ENCODE measurements around the gene ANO1.
"Not testable (repeated sequence)": the region's sequence is repeated elsewhere in the genome, so short reads cannot be mapped to it uniquely, and the experiment has no call there.

Gene ANO1

DNA sequence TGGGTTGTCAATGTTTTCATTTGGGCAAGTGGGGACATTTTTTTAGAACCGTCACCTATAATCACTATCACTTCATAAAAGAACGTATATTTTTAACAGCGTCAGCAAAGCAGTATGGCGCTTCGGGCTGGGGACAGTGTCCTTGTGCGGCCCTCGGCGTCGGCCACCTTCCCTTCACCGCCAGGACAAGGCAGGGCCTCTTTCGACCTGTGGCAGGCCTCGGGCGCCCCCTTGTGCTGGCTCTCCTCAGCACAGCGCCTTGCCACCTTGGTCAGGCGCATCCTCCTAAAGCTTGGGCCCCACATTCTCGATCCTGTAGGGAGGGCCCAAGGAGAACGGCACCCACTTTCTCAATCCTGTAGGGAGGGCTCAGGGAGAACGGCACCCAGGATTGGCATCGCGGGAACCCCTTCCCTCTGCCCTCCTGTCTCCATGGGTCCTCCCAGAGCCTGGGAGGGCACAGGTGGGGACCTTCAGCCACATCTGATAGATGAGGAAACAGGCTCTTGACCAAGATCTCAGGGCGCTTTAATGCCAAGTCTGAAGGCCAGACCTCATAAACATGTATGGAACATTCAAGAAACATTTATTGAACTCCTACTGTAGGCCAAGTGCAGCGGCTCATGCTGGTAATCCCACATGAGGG is 113.5 kb downstream of the ANO1 start:
- no peak for DNase-seq (ENCODE audit: low read depth)

DNA sequence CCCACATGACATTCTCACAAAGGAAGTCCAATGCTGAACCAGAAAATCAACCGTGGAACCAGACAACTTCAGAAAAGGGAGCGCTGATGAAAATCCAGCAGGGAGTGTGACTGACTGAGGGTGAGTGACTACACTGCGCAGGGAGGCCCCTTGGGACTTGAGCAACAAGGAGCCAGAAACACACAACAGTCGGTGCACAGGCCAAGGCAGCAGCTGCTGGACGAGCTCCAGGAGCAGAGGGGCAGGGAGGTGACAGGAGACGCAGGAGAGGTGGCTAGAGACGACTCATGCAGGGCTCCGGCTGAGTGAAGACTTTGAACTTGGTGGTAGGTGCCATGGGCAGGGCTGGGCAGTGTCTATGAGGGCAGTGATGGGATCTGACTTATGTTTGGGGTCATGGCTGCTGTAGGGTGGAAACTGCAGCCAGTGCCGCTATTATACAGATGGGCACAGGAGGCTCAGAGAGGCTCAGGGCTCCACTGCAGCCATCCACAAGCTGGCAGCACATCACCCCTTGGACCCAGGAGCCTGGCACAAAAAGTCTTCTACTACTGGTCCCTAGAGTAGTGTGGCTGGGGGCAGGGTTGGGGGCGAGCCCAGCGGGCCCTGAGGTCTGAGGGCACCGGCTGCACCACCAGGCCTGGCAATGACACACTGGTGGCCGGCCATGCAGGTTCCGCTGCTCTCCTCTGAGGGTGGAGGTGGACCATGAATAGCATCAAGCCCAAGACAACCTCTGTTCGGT is 114.7 kb downstream of the ANO1 start:
- no peak for DNase-seq (ENCODE audit: low read depth)

DNA sequence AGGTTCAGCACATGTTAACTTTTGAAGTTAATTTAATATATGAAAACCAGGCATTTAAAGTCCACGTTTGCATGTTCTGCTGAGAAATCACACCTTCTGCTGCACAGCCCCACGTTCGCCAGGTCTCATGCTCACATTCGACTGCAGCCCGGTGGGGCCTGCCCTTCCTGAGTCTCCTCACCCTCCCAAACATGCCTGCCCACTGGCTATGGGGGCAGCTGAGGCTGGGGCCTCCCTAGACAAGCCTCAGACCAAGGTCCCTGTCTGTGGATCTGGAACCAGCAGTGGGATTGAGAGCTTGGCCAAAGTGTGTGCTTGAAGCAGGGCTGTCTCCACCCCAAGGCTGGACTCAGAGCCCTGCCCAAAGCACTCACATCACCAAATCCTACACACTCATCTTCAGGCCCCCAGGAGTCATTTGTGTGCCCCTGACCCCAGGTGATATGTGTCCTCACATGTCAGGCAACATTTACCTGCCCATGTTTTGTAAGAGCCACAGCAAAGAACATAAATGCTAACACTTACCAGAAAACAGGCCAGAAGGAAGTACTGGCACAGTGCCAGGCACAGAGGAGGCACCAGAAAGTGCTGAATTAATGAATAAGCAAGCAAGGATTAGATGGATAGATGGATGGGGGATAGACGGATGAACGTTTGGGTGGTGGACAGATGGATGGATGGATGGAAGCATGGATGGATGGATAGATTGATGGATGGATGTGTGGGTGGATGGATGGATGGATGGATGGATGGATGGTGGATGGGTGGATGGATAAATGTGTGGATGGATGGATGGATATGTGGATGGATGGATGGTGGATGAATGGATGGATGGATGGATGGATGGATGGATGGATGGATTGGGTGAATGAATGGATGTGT is 115.5 kb downstream of the ANO1 start:
- no peak for DNase-seq (ENCODE audit: low read depth)

DNA sequence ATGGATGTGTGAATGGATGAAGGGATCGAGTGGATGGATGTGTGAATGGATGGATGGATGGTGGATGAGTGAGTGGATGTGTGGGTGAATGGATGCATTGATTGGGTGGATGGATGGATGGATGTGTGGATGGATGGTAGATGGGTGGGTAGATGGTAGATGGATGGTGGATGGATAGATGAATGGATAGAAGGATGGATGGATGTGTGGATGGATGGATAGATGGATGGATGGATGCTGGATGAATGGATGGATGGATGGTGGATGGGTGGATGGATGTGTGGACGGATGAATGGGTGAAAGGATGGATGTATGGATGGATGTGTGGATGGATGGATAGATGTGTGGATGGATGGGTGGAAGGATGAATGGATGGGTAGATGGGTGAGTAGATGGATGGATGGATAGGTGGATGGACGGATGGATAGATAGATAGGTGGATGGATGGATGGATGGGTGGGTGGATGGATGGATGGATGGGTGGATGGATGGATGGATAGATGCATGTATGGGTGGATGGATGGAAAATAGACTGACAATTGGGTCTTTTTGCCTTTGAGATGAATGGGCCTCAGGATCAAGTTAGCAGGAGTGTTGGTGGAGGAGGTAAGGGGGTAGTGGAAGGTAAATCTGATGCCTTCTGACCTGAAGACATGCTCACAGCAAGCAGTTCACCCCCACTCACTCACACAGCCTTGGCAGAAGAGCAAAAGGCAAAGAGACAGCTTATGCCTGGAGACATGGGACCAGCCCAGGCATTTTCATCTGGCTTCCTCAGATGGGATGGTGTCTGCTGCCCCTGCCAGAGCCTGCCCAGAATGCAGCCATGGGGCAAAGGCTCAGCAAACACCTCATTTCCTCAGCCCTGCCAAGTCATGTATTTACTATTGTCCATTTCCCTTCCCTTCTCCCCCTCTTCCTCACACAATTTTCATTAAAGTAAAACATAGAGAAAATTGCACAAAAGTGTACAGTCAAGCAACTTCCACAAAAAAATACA is 117.0 kb downstream of the ANO1 start:
- no peak for DNase-seq (ENCODE audit: low read depth)

DNA sequence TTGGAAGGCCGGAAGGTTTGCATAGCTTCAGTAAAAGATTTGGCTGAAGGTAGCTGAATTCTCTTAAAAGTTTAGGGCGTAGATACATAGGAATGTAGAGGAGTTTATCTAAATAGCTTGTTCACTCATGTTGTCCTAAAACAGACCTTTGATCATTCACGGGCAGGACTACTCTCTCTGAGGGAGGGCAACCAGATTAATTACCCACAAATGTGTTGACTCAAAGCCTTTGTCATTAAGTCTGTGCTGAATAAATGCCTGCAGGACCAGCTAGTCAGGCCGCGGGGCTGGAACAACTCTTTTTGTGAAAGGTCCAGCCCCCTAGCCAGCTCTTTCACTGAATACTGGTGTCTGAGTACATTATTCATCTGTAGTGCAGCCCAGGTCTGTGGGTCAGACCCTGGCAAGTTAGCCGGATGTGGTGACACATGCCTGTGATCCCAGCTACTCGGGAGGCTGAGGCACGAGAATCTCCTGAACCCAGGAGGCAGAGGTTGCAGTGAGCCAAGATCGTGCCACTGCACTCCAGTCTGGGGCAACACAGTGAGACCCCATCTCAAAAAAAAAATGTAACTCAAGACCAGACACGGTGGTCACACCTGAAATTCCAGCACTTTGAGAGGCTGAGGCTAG is 122.2 kb downstream of the ANO1 start:
- DNase-seq (ENCODE audit: low read depth), result no peak

DNA sequence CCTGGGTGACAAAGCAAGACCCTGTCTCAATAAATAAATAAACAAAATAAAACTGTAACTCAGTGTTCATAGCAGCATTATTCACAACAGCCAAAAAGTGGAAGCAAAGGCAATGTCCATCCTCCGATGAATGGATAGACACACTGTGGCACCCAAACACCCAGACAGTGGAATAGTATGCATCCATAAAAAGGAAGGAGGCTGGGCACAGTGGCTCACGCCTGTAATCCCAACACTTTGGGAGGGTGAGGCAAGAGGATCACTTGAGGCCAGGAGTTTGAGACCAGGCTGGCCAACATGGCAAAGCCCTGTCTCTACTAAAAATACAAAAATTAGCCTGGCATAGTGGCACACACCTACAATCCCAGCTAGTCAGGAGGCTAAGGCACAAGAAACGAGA is 122.9 kb downstream of the ANO1 start:
- DNase-seq (ENCODE audit: low read depth), result not testable (repeated sequence)

DNA sequence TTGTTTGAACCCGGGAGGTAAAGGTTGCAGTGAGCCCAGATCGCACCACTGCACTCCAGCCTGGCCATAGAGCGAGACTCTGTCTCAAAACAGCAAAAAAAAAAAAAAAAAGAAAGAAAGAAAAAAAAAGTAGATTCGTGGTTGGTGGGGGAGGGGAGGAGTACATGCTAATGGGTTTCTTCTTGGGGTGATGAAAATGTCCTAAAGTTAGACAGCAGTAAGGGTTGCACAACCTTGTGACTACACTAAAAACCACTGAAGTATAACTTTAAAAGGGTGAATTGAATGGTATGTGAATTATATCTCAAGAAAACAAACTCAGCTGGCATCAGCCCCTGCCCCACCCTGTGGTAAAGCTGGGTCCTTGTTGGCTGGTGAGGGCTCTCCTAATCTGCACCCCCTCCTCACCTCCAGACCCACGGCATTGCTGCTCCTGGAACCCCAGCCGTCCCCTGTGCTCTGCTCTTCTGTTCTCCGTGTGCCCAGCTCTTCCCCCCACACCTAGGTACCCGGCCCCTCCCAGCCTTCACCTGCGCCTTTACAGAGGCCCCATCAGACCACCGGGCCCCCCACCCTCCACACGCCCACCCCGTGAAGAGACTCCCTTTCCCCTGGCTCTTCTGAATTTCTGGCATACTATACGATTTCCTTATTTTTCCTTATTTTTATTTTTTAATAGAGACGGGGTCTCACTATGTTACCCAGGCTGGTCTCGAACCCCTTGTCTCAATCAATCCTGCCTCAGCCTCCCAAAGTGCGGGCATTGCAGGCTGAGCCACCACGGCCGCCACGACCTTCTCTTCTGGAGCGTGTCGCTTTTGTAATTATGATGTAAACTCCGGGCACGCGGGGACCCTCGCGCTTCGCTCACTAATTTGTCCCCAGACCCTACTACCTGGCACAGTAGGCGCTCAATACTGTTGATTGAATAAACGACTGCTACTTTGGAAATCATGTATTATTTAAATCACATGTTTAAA is 124.1 kb downstream of the ANO1 start:
- DNase-seq (ENCODE audit: low read depth), result no peak

DNA sequence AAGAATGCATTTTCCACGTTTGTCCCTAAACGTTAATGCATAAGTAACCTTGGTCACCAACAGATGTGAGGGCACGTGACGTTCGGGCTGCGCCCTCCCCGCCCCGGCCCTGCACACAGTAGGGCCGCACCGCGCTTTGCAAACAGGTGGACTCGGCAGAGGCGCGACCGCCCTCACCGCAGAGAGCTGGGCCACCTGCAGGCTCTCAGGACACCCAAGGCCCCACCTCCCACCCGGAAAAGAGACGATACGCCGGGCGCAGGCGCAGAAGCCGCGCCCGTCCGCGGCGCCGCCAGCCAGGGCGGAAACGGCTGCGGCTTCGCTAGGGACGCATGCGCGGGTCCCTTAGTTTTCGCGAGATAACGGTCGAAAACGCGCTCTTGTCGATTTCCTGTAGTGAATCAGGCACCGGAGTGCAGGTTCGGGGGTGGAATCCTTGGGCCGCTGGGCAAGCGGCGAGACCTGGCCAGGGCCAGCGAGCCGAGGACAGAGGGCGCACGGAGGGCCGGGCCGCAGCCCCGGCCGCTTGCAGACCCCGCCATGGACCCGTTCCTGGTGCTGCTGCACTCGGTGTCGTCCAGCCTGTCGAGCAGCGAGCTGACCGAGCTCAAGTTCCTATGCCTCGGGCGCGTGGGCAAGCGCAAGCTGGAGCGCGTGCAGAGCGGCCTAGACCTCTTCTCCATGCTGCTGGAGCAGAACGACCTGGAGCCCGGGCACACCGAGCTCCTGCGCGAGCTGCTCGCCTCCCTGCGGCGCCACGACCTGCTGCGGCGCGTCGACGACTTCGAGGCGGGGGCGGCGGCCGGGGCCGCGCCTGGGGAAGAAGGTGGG is 125.0 kb downstream of the ANO1 start, which contains the start of gene FADD:
FADD (plus strand) TSS at position 377 of the 831 bp plus-strand sequence; CDS start at position 541, 164 bp downstream.
- peak; percentile 82 for DNase-seq (ENCODE audit: low read depth)

DNA sequence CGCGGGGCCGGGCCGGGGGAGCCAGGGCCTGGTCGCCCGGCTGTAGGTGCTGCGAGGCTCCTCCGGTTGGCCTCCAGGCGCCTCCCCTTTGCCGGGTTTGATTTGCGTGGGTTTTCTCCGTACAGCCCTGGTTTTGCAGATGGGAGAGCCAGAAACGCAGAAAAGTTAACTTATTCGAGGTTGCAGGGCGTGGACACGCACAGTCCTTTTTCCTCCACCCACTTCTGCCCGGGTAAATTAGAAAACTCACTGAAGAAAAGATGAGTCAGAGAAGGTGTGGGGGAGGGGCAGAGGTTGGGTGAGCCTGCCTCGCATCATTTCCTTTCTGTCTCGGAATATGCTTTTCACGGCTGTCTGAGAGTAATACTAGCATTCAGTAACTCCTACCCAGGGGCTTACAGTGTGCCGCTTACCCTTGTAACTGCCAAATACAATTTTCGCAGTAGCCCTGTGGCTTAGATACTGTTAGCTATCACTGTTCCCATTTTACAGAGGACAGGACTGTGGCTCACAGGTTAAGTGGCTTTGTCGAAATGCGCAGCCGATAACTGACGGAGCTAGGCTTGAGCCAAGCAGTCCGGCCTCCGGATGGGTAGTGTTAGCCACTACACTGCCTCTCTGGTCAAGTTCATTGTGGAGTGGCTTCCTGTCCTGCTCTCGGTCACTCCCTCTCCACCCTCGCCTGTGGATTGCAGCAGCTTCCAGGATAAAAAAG is 125.8 kb downstream of the ANO1 start:
- peak; percentile 94 for DNase-seq (ENCODE audit: low read depth)

DNA sequence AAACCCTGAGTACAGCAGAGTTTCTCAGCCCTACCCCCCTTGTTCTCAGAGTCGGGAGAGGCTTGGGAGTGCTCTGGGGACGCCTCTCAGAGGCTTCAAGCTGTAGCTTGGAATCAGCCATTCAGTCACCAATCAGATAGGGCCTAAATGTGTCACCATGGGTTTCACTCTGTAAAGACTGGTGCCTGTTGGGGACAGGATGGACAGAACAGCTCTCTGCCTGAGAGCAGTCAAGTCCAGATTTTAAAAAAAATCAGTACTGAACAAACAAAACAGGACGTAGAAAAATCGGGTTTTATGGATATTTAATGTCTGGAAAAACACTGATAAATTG is 126.3 kb downstream of the ANO1 start:
- DNase-seq (ENCODE audit: low read depth), result no peak

DNA sequence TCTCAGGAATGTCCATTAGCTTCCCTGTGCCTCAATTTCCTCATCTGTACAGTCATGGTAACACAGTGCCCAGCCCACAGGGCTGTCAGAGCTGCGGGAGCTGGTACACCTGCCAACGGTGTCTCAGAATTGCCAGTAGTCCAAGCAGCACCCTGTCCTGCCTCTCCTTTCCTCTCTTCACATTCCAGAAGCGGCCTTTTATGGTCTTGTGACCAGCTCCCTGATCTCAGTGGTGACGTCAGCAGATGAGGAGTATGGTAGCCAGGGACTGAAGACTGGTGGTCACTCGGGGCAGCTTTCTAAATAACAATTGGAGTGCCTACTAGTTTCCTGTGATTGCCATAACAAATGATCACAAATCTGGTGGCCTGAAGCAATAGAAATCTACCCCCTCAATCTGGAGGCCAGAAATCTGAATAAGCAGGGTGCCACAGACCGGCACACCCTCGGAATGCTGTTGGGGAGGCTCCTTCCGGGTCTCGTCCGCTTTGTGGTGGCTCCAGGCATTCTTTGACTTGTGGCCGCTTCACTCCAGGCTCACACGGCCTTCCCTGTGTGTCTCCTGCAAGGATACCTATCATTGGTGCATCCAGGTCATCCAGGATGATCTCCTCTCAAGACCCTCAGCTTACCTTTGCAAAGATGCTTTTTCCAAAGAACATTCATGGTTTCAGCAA is 127.1 kb downstream of the ANO1 start:
- no peak for DNase-seq (ENCODE audit: low read depth)

DNA sequence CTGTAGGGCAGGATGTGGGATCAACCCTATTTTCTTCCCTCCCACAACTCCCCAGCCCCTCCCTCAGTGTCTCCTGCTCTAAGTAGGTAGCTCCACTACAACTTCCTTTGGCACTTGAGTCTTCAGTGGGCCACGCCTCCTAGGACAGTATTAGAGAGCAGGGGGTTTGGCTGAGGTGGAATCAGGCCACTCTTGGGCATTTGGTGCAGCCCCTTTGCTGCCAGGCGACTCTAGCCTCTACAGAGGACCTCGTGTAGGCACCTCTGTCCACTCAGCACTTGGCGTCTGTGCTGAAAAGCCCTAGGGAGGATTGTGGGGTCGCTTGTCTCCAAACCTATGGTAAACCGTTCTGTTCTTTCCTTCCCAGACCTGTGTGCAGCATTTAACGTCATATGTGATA is 127.6 kb downstream of the ANO1 start:
- DNase-seq (ENCODE audit: low read depth), result no peak

DNA sequence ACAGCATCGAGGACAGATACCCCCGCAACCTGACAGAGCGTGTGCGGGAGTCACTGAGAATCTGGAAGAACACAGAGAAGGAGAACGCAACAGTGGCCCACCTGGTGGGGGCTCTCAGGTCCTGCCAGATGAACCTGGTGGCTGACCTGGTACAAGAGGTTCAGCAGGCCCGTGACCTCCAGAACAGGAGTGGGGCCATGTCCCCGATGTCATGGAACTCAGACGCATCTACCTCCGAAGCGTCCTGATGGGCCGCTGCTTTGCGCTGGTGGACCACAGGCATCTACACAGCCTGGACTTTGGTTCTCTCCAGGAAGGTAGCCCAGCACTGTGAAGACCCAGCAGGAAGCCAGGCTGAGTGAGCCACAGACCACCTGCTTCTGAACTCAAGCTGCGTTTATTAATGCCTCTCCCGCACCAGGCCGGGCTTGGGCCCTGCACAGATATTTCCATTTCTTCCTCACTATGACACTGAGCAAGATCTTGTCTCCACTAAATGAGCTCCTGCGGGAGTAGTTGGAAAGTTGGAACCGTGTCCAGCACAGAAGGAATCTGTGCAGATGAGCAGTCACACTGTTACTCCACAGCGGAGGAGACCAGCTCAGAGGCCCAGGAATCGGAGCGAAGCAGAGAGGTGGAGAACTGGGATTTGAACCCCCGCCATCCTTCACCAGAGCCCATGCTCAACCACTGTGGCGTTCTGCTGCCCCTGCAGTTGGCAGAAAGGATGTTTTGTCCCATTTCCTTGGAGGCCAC is 128.3 kb downstream of the ANO1 start:
- DNase-seq (ENCODE audit: low read depth), result no peak

DNA sequence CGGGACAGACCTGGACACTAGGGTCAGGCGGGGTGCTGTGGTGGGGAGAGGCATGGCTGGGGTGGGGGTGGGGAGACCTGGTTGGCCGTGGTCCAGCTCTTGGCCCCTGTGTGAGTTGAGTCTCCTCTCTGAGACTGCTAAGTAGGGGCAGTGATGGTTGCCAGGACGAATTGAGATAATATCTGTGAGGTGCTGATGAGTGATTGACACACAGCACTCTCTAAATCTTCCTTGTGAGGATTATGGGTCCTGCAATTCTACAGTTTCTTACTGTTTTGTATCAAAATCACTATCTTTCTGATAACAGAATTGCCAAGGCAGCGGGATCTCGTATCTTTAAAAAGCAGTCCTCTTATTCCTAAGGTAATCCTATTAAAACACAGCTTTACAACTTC is 128.9 kb downstream of the ANO1 start:
- DNase-seq (ENCODE audit: low read depth), result no peak

DNA sequence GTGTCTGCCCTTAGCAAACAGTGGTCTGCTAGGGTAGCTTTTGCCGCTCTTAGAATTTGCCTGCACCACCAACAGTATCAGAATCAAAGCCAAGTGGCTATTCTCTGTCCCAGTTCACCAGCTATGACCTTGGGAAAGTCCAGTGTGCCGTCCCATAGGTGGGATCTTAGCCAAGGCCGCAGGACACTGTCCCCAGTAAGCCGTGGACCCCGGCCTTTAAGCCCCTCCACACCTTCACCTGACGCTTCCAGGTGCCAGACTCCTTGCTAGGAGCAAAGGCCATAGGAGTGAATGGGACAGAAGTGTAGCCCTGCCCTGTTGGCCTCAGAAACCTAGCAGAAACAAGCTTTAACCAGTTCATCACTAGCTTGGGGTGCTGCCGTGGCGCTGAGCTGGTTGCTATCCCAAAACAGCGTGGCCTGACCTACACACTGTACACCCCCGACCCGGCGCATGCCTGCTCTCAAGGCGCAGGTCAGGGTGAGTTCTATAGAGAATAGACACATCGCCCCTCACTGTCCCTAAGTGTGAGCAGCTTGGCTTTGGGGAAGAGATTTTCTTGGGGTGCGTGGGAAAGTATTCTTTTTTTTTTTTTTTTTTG is 129.5 kb downstream of the ANO1 start:
- DNase-seq (ENCODE audit: low read depth), result no peak

DNA sequence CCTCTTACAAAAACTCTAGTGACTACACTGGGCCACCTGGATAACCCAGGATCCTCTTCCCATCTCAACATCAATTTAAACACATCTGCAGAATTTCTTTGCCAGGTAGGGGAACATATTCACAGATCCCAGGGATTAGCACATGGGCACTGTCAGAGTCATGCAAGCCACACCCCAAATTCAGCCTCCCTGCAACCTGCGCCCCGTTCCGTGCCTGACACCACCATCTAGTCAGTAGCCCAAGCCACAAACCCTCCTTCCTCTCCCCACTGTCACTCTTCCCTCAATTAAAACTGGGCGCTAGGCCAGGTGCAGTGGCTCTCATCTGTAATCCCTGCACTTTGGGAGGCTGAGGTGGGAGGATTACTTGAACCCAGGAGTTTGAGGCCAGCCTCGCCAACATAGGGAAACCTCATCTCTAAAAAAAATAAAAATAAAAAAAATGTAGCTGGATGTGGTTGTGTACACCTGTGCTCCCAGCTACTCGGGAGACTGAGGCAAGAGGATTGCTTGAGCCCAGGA is 131.3 kb downstream of the ANO1 start:
- no peak for DNase-seq (ENCODE audit: low read depth)

Measured in stimulated activated CD8-positive, alpha-beta memory T cell treated with anti-CD3 and anti-CD28 coated beads, Interleukin-12 subunit alpha, Interleukin-12 subunit beta, amount 100 ng/mL, for 1 hour (primary cell).